ENCODE results near the gene CD99. TPM values are rescaled to one million over a fixed set of nuclear protein-coding genes. Genes with fewer than 3 reads are reported as not detected.

Gene CD99
- total RNA-seq, 1 donor from 2014 or later = 57.9 TPM

DNA sequence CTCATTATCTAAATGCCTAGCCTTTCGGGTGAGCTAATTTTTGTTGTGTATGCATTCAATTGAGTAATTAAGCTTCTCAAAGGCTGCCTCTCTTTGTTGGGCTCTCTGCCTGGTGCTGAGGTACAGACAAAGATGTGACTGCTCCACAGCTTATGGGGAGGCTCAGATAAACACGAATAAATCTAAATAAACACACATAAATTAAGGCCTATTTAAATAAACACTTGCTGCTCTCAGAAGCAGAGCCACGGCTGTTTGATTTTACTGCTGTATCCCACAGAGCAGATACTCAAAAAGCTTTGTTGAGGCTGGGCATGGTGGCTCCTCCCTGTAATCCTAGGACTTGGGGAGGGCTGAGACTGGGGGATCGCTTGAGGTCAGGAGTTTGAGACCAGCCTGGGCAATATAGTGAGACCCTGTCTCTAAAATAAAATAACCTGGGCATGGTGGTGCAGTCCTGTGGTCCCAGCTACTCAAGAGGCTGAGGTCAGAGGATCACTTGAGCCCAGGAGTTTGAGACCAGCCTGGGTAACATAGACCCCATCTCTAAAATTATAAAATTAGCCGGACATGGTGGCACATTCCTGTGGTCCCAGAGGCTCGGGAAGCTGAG, 8.4 kb upstream of the CD99 start:
- no peaks in the 10 kb centered on the region for H3K36me3 ChIP-seq (ENCODE audit: control insufficient read depth, insufficient read depth, low read length)
- no peak overlapping the region for H3K4me3 ChIP-seq (ENCODE audit: low read depth, low read length)
- TF ChIP-seq, protein P1, sequence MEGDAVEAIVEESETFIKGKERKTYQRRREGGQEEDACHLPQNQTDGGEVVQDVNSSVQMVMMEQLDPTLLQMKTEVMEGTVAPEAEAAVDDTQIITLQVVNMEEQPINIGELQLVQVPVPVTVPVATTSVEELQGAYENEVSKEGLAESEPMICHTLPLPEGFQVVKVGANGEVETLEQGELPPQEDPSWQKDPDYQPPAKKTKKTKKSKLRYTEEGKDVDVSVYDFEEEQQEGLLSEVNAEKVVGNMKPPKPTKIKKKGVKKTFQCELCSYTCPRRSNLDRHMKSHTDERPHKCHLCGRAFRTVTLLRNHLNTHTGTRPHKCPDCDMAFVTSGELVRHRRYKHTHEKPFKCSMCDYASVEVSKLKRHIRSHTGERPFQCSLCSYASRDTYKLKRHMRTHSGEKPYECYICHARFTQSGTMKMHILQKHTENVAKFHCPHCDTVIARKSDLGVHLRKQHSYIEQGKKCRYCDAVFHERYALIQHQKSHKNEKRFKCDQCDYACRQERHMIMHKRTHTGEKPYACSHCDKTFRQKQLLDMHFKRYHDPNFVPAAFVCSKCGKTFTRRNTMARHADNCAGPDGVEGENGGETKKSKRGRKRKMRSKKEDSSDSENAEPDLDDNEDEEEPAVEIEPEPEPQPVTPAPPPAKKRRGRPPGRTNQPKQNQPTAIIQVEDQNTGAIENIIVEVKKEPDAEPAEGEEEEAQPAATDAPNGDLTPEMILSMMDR (IDR thresholded peaks at IDR 0.05; ENCODE audit: insufficient read depth, low read length, severe bottlenecking) = no peak
- DNase-seq (ENCODE audit: low read depth) (no peak), FAIRE-seq (no peak)
- H3K27me3 ChIP-seq (ENCODE audit: control insufficient read depth, insufficient read depth, low read length) = no peaks in the 10 kb centered on the region

DNA sequence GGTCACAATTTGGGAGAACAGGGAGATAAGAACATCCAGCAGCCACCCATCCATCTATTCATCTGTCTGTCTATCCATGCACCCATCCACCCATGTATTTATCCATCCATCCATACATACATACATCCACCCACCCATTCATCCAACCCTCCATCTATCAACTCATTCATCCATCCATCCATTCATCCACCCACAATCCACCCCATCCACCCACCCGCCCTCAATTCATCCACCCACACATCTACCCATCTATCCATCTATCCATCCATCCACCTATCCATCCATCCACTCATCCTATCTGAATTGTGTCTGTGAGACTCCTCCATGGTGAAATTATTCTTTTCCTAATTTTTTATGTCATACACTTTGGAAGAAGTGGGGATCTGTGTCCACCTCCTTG, 6.8 kb upstream of the CD99 start:
- TF ChIP-seq, protein P1 (IDR thresholded peaks at IDR 0.05; ENCODE audit: insufficient read depth, low read length, severe bottlenecking) = no peak
- Histone ChIP-seq H3K4me3 (ENCODE audit: low read depth, low read length) (no peak overlapping the region), H3K36me3 (ENCODE audit: control insufficient read depth, insufficient read depth, low read length) (no peaks in the 10 kb centered on the region), H3K27me3 (ENCODE audit: control insufficient read depth, insufficient read depth, low read length) (no peaks in the 10 kb centered on the region)
- DNase-seq (ENCODE audit: low read depth) (no peak), FAIRE-seq (no peak)

DNA sequence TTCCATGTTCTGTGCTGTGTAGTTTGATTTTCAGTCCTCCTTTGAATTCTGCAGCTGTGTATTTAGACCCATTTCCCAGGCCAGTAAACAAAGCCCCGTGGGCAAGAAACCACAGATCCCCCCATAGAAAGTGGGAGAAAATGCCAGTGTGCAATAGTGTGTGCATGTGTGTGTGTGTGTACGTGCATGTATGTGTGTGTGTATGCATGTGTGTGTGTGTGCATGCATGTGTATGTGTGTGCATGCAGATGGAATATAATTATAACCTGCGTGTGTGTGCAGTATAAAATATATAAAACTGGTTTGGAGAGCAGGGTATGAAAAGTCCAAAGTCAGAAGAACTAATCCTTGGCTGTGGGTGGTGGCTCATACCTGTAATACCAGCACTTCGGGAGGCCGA, 5.2 kb upstream of the CD99 start:
- FAIRE-seq (no peak), DNase-seq (ENCODE audit: low read depth) (no peak)
- no peaks in the 10 kb centered on the region for H3K27me3 ChIP-seq (ENCODE audit: control insufficient read depth, insufficient read depth, low read length)
- H3K36me3 ChIP-seq (ENCODE audit: control insufficient read depth, insufficient read depth, low read length) = no peaks in the 10 kb centered on the region
- TF ChIP-seq, protein P1 (IDR thresholded peaks at IDR 0.05; ENCODE audit: insufficient read depth, low read length, severe bottlenecking) = no peak
- no peak overlapping the region for H3K4me3 ChIP-seq (ENCODE audit: low read depth, low read length)

DNA sequence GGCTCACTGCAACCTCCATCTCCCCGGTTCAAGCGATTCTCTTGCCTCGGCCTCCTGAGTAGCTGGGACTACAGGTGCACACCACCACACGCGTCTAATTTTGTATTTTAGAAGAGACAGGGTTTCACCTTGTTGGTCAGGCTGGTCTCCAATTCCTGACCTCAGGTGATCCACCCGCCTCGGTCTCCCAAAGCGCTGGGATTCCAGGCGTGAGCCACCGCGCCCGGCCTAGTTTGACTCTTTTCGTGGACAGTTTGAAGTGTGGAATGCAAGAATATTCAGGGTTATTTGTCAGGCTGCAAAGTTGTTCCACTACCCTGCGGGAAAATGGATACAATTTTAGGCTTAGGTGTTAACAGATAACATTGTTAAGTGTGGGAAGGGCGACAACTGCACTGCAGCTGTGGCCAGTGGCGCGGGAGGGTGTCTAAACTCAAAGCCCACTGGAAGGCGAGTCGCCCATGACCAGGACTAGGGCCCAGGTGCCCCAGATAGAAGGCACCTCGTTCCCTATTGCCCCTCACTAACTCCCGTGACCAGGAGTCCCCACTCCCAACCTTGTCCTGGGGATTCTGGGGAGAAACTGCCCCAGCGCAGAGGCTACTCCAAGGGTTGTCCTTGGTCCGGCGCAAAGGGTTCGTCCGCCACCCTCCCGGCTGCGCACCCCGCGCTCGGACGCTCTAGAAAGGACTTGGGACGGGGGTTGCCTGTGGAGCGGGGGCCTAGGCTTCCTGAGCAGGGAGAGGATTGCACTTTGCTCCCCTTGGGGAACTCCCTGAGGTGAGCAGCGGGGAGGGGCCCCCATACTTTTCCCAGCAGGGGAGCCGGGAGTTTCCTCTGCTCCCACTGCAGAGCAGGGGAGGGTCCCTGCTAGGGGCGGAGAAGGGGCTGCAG, 1.1 kb upstream of the CD99 start:
- Histone ChIP-seq H3K27me3 (ENCODE audit: control insufficient read depth, insufficient read depth, low read length) (no peaks in the 10 kb centered on the region), H3K36me3 (ENCODE audit: control insufficient read depth, insufficient read depth, low read length) (no peaks in the 10 kb centered on the region), H3K4me3 (ENCODE audit: low read depth, low read length) (no peak overlapping the region)
- TF ChIP-seq, protein P1 (IDR thresholded peaks at IDR 0.05; ENCODE audit: insufficient read depth, low read length, severe bottlenecking) = no peak
- no peak for DNase-seq (ENCODE audit: low read depth)
- no peak for FAIRE-seq

DNA sequence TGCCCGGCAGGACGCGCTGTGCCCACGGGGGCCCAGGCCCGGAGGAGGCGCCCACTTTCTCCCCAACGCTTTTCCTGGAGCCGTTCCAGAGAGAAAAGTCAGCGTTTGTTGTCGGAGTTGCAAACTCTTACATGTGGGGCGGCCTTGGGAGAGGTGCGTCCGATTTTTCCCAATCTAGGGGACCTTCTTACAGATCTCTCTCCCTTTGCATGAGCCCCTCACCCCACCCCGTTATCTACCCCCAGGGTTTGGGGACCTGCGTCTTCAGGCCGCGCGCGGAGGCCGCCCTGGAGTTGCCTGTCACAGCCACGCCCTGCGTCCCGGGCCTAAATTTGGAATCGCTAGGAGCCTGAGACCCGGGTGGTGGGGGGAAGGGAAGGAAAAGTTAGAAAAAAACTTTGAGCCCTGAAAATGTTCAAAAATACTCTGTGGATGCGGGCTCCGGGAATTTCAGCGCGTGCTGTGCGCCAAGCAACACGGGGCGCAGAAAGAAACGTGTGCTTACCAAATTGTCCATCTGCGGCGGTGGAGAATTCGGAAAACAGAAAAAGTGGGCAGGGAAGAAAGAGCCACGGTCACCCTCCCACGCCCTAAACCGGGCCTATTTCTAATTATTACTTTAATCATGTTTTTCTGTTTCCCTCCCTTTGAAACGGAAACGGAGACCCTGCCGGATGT, 587 bp downstream of the CD99 start:
- TF ChIP-seq, protein P1 (IDR thresholded peaks at IDR 0.05; ENCODE audit: insufficient read depth, low read length, severe bottlenecking) = no peak
- Histone ChIP-seq H3K36me3 (ENCODE audit: control insufficient read depth, insufficient read depth, low read length) (no peaks in the 10 kb centered on the region), H3K4me3 (ENCODE audit: low read depth, low read length) (peak overlapping the region; percentile 80), H3K27me3 (ENCODE audit: control insufficient read depth, insufficient read depth, low read length) (no peaks in the 10 kb centered on the region)
- FAIRE-seq (no peak), DNase-seq (ENCODE audit: low read depth) (no peak)

Measured in bronchial epithelial cell (primary cell).